Measurements from ENCODE around the gene DCST2.

DCST2 gene

GRCh38 chr1:155026588-155026987, 7.0 kb downstream of the DCST2 start:
- no peak for DNase-seq (ENCODE audit: low spot score)

GRCh38 chr1:155026154-155026553, 7.4 kb downstream of the DCST2 start:
- no peak for DNase-seq (ENCODE audit: low spot score)

- no peak for DNase-seq (ENCODE audit: low spot score)
These were observed 9.3 kb downstream of the DCST2 start for GRCh38 chr1:155024315-155024714.

GRCh38 chr1:155023627-155024026, 10.0 kb downstream of the DCST2 start:
- no peak for DNase-seq (ENCODE audit: low spot score)

- DNase-seq (ENCODE audit: low spot score): no peak
These were observed 10.7 kb downstream of the DCST2 start for GRCh38 chr1:155022927-155023236.

- DNase-seq (ENCODE audit: low spot score): no peak
These were observed 11.2 kb downstream of the DCST2 start for GRCh38 chr1:155022136-155022926.

- no peak for DNase-seq (ENCODE audit: low spot score)
These were observed 14.0 kb downstream of the DCST2 start for GRCh38 chr1:155019377-155020245.

GRCh38 chr1:155018617-155019348, 14.8 kb downstream of the DCST2 start:
- no peak for DNase-seq (ENCODE audit: low spot score)

- DNase-seq (ENCODE audit: low spot score): no peak
These were observed 15.7 kb downstream of the DCST2 start for GRCh38 chr1:155017946-155018316.

- DNase-seq (ENCODE audit: low spot score): peak; percentile 90
These were observed 16.3 kb downstream of the DCST2 start for GRCh38 chr1:155017041-155017945.

GRCh38 chr1:155016231-155016831, 17.2 kb downstream of the DCST2 start:
- DNase-seq (ENCODE audit: low spot score): no peak

GRCh38 chr1:155015527-155016230, 17.9 kb downstream of the DCST2 start:
- no peak for DNase-seq (ENCODE audit: low spot score)

GRCh38 chr1:155014709-155015508, 18.7 kb downstream of the DCST2 start:
- DNase-seq (ENCODE audit: low spot score): no peak

GRCh38 chr1:155013632-155014031, 19.9 kb downstream of the DCST2 start:
- DNase-seq (ENCODE audit: low spot score): no peak

- DNase-seq (ENCODE audit: low spot score): no peak
These were observed 20.6 kb downstream of the DCST2 start for GRCh38 chr1:155012776-155013602.

- no peak for DNase-seq (ENCODE audit: low spot score)
These were observed 21.5 kb downstream of the DCST2 start for GRCh38 chr1:155012026-155012546.

- DNase-seq (ENCODE audit: low spot score): no peak
These were observed 22.1 kb downstream of the DCST2 start for GRCh38 chr1:155011437-155012025.

GRCh38 chr1:155011004-155011416, 22.6 kb downstream of the DCST2 start:
- no peak for DNase-seq (ENCODE audit: low spot score)

Data from HuH-7 (cell line).